Stimulated activated CD4-positive, alpha-beta T cell treated with anti-CD3 and anti-CD28 coated beads, Interleukin-4, amount 100 ng/mL, for 1 hour (primary cell): ENCODE measurements around the gene CREBBP.
A peak's percentile ranks its signal among the peaks of the same experiment; 100 is the strongest.
"Not testable (repeated sequence)": the region's sequence is repeated elsewhere in the genome, so short reads cannot be mapped to it uniquely, and the experiment has no call there.

Source experiments
- DNase-seq: peaks from one replicate; pipeline ENCODE4 v3.0.0-alpha.2; 2020

CREBBP gene

DNA sequence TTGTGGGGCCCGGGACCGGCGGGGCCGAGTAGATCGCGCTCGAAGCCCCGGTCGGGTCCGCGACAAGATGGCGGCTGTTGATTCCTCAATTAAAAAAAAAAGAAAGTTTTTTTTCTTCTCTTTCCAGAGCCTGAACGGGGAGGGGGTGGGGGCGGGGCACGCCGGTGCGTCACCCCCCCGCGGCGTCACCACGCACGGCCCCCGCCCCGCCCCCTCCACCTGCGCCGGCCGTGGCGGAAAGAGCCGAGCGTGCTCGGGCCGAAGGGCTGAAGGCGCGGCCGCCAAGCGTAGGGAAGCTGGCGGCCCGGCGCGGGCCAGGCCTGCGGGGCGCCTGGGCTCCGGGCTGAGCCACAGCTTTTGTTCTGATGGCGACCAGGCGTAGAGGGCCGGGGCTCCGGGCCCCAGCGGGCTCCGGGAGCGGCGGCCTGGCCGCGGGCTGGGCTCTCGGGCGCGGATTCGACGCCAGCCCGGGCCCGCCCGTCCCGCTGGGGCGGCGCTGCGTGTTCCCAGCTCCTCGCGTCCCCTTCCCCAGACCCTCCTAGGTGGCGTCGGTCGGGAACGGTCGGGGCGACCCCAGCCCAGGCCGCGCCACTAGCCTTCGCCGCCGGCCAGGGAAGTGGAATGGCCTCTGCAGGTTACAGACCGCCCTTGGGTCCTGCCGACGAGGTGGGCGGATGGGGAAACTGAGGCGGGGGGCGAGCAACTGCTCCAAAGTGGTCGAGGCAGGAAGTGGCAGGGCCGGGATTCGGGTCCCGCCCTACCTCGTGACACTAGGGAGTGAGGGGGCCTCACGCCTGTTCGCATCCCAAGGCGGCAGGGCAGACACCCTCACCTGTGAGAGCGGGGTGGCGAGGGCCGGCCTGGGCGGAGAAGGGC lies at the start of gene CREBBP:
CREBBP (minus strand) TSS at position 91 of the 876 bp plus-strand sequence. CDS start 797 bp downstream, outside the sequence.
- peak; percentile 88 for DNase-seq

DNA sequence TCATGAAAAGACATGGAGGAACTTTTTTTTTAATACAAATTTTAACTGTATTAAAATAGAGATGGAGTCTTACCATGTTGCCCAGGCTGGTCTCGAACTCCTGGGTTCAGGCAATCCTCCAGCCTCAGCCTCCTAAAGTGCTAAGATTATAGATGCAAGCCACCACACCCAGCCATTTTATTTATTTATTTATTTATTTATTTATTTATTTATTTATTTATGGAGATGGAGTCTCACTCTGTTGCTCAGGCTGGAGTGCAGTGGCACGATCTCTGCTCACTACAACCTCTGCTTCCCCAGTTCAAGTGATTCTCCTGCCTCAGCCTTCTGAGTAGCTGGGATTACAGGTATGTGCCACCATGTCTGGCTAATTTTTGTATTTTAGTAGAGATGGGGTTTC lies 46.6 kb upstream of the CREBBP start:
- not testable (repeated sequence) for DNase-seq

DNA sequence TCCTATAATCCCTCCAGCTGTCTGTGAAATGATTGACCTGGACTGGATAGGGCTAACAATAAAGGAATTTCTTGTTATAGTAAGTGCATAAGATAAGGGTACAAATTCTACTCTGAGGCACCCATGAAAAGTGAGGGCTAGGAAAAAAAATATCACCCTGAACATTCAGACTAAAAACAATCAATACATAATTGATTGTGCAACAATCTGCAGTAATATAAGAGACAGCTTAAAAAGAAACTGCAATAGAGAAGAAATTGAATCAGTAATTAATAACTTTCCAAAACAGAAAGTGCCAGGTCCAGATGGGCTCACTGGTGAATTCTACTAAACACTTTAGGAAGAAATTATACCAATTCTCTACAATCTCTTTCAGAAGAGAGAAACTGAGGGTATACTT lies 44.2 kb upstream of the CREBBP start:
- no peak for DNase-seq

DNA sequence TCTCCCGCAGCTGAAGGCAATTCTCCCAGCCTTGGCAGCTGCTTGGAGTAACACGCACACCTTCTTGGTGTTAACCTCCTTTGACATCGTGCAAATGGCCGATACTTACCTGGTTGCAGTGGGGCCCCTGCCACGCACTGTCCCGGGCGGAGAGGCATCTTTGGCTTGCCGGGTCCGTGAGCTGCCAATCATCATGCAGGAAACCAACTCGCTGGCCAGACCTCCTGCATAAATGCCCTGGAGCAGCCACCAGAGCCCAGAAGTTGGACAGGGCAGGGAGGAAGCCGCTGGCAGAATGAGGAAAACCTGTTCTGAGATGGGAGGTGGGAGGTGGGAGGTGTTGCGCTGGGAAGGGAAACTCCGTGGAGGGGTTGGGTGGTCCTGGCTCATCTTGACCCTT lies 41.7 kb upstream of the CREBBP start:
- no peak for DNase-seq

DNA sequence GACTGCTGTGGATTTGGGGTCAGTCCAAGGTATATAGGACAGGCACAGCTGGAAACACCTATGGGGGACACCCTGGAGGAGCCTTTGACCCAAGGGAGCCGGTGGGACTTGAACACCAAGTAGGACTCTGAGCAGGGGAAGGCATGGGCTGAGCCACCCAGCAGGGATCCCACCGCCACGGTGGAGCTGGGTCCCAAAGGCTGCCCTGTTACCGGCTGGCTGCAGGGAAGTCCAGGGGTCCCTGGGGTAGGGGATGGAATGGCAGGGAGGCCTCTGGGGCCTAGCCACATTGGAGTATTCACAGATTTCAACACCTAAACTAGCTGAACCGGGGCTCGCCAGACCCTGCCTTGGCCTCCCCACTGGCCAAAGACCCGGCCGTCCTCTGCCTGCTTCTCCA lies 39.7 kb upstream of the CREBBP start:
- no peak for DNase-seq

DNA sequence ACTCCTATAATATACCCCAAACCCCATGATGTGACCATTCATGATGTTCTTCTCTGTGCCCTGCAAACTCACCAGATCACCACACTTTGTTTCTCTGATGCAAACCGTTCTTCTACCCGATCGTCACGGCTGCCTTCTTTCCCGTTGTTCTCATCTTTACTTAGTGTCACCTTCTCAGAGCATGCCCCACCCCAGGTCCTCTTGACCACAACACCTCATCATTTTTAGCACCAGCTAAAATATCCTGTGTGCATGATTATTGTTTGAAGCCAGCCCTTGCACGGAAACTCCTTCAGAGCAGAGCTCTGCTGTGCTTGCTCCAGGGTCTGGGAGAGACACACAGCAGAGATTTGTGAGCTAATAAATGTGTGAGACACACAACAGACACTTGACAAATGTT lies 38.9 kb upstream of the CREBBP start:
- DNase-seq = no peak

DNA sequence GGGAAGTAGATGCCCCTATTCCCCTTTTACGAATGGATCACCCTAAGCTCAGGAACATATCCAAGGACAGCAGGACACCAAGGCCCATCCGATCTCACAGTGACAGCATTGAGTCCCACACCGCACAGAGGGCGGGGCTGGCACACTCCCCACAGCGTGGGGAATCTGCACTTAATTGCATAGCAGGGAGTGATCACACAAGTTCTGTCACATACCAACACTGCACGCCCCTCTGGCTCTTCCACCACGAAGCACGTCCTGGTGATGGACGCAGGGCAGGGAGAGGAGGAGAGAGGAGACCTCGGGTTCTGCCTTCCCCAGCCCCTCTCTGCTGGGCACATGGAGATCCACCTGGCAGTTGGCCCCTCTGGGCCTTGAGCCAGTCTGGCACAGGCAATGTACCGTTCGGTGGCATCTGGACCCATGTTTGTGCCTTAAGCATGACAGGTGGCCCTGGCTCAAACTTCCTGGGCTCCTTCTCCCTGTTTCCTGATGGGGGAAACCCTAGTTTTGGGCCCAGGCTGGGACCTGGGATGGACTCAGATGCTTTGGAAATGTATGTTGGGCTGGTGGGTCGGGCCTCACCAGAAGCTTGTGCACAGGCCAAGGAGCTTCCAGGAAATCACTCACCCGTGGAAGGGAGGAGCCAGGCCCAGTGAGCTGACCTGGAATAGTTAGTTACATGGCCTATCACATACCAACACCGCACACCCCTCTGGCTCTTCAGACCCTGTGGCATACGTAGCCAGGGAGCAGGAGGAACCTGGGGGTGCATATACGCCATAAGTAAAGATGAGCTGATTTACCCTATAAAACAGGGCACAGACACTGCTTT lies 35.1 kb upstream of the CREBBP start:
- no peak for DNase-seq

DNA sequence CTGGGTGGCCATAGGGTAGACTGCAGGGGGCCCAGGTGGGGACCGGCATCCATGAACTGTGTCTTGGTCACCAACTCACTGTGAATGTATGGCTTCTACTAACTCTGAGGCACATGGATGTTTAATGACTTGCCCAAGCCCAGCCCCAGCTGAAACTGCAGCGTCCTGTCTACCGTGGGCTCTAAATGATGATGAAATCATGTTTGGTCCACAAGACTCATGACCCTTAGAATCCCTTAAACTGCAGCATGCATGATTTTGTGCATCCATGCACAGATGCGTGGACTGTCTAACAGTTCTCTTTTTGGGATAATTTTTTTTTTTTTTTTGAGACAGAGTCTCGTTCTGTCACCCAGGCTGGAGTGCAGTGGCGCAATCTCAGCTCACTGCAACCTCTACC lies 32.4 kb upstream of the CREBBP start:
- no peak for DNase-seq

DNA sequence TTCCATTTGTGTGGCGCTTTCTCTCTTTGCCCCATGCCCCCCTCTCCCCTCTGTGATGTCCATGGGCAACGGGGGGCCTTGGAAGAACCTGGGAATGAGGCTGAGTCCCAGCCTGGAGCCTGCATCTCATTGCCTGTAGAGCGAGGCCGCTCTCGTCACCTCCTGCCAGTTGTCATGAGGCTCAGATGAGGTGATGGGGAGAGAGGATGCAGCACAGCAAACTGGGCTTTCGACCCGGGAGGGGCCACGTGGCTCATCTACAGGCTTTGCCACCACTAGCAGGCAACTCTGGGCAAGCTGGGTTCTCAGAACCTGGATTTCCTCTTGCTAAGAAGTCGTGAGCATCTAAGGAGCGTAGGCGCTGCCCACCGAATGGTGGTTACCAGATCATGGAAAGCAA lies 31.9 kb upstream of the CREBBP start:
- DNase-seq = no peak

DNA sequence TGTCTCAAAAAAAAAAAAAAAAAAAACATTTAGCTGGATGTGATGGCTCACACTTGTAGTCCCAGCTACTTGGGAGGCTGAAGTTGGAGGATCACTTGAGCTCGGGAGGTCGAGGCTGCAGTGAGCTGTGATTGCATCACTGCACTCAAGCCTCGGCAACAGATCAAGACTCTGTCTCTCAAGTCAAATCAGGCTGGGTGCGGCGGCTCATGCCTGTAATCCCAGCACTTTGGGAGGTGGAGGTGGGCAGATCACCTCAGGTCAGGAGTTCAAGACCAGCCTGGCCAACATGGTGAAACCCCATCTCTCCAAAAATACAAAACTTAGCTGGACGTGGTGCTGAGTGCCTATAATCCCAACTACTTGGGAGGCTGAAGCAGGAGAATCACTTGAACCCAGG lies 31.2 kb upstream of the CREBBP start:
- not testable (repeated sequence) for DNase-seq

DNA sequence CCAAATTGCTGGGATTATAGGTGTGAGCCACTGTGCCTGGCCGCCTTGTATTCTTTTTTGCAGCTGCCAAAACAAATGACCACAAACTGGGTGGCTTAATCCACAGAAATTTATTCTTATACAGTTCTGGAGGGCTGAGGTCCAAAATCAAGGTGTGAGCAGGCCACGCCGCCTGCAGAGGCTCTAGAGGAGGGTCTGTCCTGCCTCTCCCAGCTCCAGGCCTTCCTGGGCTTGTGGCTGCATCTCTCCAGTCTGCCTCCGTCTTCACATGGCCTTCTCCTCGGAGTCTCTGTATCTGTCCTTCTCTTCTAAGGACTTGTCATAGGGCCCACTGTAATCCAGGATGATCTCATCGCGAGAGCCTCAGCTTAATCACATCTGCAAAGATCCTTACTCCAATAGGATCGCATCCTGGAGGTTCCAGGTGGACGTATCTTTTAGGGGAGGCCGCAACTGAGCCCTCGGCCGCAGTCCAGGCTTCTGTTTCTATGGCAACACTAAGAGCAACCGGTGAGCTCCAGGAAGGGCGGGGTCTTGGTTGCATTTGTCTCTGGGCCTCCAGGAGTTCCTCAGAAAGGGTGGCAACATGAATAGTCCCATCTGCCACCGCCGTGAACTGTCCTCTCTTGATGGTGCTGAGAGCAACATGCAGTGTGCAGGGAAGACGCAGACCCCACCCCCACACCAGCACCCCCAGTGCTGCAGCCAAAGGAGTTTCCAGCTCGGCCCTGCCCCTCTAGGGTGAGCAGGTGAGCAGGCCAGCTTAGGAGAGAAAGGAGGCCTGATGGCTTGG lies 29.5 kb upstream of the CREBBP start:
- no peak for DNase-seq

DNA sequence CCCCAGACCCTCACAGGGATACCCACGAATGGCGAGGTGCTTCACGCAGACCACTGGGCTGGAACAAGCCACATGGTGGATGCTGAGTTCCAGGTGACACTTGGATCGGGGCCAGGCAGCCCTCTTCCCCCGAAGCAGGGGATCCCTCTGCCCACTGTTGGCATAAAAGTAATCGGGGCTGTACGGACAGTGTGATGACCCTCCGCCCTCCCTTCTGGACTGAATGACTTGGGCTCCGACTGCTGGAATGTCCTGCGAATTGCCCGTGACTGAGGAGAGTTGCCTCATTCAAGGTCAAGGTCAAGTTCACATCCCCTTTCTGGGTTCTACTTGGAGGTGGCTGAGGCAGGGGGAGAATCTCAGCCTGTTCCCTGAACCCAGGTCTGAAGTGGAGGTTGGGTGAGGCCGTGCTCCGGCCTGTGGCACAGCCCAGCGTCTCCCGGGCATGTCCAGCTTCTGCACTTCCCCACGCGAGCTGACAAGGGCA lies 28.5 kb upstream of the CREBBP start:
- no peak for DNase-seq

DNA sequence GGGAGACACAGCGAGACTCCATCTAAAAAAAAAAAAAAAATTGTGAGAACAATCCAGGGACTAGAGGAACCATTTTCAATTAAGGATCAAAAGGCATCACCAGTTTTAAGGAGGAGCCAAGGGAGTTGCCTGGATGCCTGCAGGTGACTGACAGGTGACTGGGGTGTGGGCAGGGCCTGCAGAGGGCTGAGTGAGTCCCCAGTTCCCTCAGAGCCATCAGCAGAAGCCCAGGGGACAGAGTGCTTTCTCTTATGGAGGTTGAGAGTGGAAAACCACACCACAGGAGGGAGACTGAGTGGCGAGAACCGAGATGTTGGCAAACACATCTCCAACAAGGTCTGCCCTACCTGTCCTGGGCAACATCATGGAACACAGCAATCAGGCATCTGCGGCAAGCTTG lies 27.1 kb upstream of the CREBBP start:
- DNase-seq = no peak

DNA sequence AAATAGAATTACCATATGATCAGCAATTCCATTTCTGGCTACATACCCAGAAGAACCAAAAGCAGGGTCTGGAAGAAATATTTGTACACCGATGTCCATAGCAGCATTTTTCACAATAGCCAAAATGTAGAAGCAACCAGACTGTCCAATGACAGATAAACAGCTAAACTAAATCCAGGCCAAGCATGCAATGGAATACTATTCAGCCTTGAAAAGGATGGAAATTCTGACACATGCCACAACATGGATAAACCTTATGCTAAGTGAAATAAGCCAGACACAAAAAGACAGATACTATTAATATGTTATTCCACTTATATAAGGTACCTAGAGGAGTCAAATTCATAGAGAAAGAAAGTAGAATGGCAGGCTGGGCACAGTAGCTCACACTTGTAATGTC lies 25.9 kb upstream of the CREBBP start:
- DNase-seq = no peak

DNA sequence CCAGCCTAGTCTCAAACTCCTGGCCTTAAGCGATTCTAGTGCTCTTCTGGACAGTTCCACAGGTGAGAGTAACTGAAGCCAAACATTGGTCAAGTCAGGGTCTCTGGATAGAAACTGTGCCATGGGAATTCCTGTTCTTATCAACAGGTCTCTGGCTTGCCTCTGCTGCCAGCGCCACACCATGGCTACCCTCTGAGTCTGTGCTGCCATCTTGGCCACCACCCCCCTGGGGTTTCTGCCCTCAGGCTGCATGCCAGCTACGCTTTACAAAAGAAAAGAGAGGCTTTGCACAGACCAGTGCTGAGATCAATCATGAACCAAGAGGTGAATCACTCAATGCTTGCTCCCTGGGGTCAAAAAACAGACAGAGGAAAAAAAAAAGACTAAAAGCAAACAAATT lies 24.4 kb upstream of the CREBBP start:
- DNase-seq = no peak

DNA sequence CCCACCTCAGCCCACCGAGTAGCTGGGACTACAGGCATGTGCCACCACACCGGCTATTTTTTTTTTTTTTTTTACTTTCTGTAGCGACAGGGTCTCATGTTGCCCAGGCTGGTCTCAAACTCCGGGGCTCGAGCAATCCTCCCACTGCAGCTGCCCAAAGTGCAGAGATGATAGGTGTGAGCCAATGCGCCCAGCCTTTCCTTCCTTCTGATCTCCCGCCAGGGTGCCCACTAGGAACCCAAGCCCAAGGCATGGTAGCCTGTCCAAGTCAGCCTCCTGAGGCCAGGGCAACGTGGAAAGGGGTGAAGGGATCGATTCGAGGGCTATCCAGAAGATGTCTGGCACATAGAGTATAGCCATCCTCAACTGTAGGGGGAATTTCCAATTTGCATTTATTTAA lies 9.6 kb upstream of the CREBBP start:
- no peak for DNase-seq

DNA sequence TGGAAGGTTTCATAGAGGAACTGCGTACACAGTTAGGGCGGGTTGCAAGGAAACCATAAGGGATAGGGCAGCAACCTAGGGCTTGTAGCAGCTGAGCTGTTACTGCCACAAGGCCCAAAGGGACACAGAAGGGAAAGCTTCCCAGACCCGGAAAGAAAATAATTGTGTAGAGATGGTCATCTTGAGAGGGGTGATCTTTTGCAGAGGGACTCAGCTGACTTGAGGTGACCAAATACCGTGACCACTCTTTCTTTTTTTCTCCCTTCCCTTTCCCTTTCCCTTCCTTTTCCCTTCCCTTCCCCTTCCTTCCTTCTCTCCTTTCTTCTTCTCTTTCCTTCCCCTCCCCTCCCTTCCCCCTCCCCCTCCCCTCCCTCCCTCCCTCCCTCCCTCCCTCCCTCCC lies 8.5 kb upstream of the CREBBP start:
- DNase-seq = no peak

DNA sequence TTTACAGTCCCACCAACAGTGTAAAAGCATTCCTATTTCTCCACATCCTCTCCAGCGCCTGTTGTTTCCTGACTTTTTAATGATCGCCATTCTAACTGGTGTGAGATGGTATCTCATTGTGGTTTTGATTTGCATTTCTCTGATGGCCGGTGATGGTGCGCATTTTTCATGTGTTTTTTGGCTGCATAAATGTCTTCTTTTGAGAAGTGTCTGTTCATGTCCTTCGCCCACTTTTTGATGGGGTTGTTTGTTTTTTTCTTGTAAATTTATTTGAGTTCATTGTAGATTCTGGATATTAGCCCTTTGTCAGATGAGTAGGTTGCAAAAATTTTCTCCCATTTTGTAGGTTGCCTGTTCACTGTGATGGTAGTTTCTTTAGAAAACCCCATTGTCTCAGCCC lies 5.5 kb upstream of the CREBBP start:
- DNase-seq = not testable (repeated sequence)

DNA sequence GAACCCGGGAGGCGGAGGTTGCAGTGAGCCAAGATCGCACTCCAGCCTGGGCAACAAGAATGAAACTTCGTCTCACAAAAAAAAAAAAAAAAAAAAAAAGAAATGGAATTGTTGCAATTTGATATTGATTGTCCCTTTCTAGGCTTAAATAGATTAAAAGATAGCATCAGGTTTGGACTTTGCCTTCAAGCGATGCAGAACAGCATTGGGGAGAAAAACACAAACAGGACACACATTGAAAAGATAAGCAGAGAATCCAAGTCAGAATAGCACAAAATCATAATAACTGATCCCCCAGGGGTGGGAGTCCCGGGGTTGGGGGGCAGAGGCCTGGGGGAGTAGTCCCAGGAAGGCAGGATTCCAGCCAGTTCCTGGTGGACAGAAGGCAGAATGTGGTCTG lies 3.9 kb upstream of the CREBBP start:
- DNase-seq = no peak

DNA sequence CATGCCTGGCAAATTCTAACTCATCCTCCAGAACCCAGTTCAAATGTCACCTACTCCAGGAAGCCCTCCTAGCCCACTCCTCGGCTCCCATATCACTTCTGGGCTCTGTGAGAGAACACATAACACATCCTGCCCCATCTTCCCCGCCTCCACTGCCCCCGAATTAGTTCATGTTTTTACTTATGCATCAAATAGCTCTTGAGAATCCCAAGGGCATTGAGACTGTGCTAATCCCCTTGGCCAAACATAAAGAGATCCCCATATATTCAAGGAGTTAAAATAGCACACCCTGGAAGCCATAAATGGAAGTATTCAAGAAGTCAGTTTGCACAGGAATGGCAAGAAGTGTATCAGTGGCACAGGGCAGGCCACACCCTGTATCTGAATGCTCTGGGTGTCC lies 2.0 kb upstream of the CREBBP start:
- DNase-seq = no peak

DNA sequence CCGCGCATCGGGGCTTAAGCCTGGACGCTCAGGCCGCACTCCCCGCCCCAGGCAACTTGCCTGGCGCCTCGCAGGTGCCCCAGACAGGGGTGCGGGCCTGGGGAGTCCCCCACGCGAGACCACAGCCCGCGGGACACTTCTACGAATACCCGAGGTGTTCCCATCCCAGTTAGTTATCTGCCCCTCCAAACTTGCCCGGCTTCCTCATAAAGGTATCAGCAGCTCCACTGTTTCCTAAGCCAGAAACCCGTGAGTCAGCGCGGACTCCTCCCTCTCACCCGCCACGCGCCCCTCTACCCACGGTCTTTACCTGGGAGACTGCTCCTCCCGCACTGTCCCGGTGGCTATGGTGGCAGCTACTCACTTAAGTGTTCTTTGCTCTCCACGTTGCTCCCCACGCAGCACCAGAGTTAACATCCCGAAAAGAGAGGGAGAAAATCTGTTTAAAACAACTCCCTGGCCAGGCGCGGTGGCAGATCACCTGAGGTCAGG lies 1.0 kb upstream of the CREBBP start:
- DNase-seq = peak; percentile 18

DNA sequence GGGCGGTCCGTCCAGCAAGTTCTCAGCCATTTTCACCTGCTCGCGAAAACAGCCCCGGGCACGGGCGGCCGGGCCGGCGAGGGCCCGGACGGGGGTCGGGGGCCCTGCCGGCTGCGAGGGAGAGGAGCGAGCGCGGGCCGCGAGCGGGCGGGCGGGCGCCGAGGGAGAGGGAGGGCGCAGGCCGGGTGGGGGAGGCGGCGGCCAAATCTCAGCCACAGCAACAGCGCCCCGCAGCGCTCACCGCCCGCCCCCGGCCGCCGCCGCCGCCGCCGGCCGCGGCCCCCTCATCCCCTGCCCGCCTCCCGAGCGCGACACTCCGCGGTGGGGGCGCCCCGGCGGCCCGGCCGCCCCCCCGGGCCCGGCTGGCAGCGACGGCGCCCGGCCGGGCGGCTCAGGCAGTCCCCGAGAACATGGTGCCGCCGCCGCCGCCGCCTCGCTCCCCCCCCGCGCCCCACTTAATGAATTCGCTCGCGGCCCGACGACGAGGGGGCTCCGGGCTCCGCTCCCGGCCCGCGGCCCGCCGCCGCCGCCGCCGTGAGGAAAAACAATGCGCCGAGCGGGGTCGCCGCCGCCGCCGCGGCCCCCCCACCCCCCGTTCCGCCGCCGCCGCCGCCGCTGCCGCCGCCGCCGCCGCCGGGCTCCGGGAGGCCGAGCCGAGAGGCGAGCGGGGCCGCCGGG lies 487 bp downstream of the CREBBP start:
- DNase-seq = peak; percentile 77
